ENCODE data around the gene ELP4. TPM values are rescaled to one million over a fixed set of nuclear protein-coding genes. Genes with fewer than 3 reads are reported as not detected.

ELP4 gene
- total RNA-seq, 1 experiment from 2014 or later = 15.2 TPM

- H3K36me3 Mint-ChIP-seq (ENCODE audit: insufficient read depth in 1 of 3, low read depth in 3 of 3) = no peaks in the 10 kb centered on the region
These were observed 282.9 kb downstream of the ELP4 start for GRCh38 chr11:31792456-31792855.

More at GRCh38 chr11:31792456-31792855, 282.9 kb downstream of the ELP4 start:
- H3K23ac ChIP-seq (ENCODE audit: insufficient read length, low read depth, low read length) = no peak overlapping the region
- no peaks in the 10 kb centered on the region for H3K4me1 ChIP-seq (ENCODE audit: insufficient read depth, low read length)
- H3K79me2 ChIP-seq (ENCODE audit: insufficient read depth, low read length) = no peaks in the 10 kb centered on the region
- H4K5ac ChIP-seq (ENCODE audit: insufficient read length, low read depth, low read length) = no peak overlapping the region
- no peak overlapping the region for H4K91ac ChIP-seq (ENCODE audit: insufficient read length, low read depth, low read length)
- no peak overlapping the region for H3K4ac ChIP-seq (ENCODE audit: low read depth, low read length)
- H3K4me2 ChIP-seq (ENCODE audit: insufficient read depth, insufficient read length, low read length) = no peak overlapping the region
- H3K4me1 Mint-ChIP-seq = peaks cover 10 to 26% of the 10 kb centered on the region in 2 experiments
- no CpG with 5 or more reads among the region's 2 CpGs for WGBS (ENCODE audit: extremely low coverage, insufficient read length, low lambda C conversion rate)
- H3K9me3 ChIP-seq (ENCODE audit: control insufficient read depth, low read depth, low read length) = no peaks in the 10 kb centered on the region
- H2BK20ac ChIP-seq (ENCODE audit: low read depth, low read length, poor library complexity, severe bottlenecking) = no peak overlapping the region
- H3K9me3 Mint-ChIP-seq = no peaks in the 10 kb centered on the region; a peak in 2 of 5 replicates
- H2BK5ac ChIP-seq (ENCODE audit: insufficient read length, low read length) = no peak overlapping the region
- H3K18ac ChIP-seq (ENCODE audit: insufficient read length, low read depth, low read length) = no peak overlapping the region
- H3K27me3 ChIP-seq (ENCODE audit: insufficient read depth, low read length) = peaks cover 17% of the 10 kb centered on the region
- DNase-seq = no peak
- no peak overlapping the region for H4K8ac ChIP-seq (replicated peaks; ENCODE audit: insufficient read length, low read depth, low read length)
- no peak overlapping the region for H3K9ac ChIP-seq (ENCODE audit: extremely low read depth, insufficient read length, low read length)
- H3K79me1 ChIP-seq (ENCODE audit: insufficient read depth, low read depth, low read length, poor library complexity, severe bottlenecking) = no peaks in the 10 kb centered on the region
- TF ChIP-seq CTCF (conservative IDR thresholded peaks at IDR 0.05) = no peak
- no peak overlapping the region for H2AFZ ChIP-seq (ENCODE audit: low read length)
- H3T11ph ChIP-seq (ENCODE audit: low read length) = no peak overlapping the region
- no peak overlapping the region for H3K27ac ChIP-seq (ENCODE audit: insufficient read length, low read depth, low read length)
- H3K14ac ChIP-seq (ENCODE audit: insufficient read depth, low read length) = no peak overlapping the region
- no peak overlapping the region for H2BK12ac ChIP-seq (ENCODE audit: insufficient read length, low read depth, low read length)
- no peak overlapping the region for H3K27ac Mint-ChIP-seq
- H4K20me1 ChIP-seq (ENCODE audit: control insufficient read depth, insufficient read depth, insufficient read length) = no peaks in the 10 kb centered on the region
- no peak overlapping the region for H3K56ac ChIP-seq (ENCODE audit: insufficient read length, low read depth, low read length)
- H2BK120ac ChIP-seq (ENCODE audit: low read depth, low read length, poor library complexity, severe bottlenecking) = no peak overlapping the region
- no peak overlapping the region for H2AK5ac ChIP-seq (ENCODE audit: insufficient read length, low read length)
- H3K23me2 ChIP-seq (ENCODE audit: insufficient read length, low read depth, low read length, poor library complexity, severe bottlenecking) = no peaks in the 10 kb centered on the region
- no peak overlapping the region for H3K4me3 Mint-ChIP-seq
- no peak overlapping the region for H2BK15ac ChIP-seq (ENCODE audit: low read depth, low read length)
- H3K27me3 Mint-ChIP-seq (ENCODE audit: low read depth) = peaks cover 51% of the 10 kb centered on the region

Measured in H9 (cell line).